Measurements from ENCODE around the gene EIF2D. TPM values are rescaled to one million over a fixed set of nuclear protein-coding genes. Genes with fewer than 3 reads are reported as not detected.

EIF2D gene
- total RNA-seq, 1 experiment from 2014 or later = 72.1 TPM

- H3K27me3 ChIP-seq = no peaks in the 10 kb centered on the region
- peak; percentile 16 for DNase-seq
Observed at GRCh38 chr1:206565995-206566394, 46.3 kb downstream of the EIF2D start.

GRCh38 chr1:206563367-206564207 lies 48.7 kb downstream of the EIF2D start:
- no peak overlapping the region for H3K4me3 ChIP-seq
- DNase-seq = no peak
- H3K9me3 ChIP-seq = no peaks in the 10 kb centered on the region

More at GRCh38 chr1:206565995-206566394, 46.3 kb downstream of the EIF2D start:
- no peaks in the 10 kb centered on the region for H3K9me3 ChIP-seq
- H3K4me3 ChIP-seq = no peak overlapping the region
- H3K36me3 ChIP-seq = no peaks in the 10 kb centered on the region

GRCh38 chr1:206560007-206560716 lies 52.1 kb downstream of the EIF2D start:
- no peaks in the 10 kb centered on the region for H3K27me3 ChIP-seq
- DNase-seq = no peak

More at GRCh38 chr1:206563367-206564207, 48.7 kb downstream of the EIF2D start:
- no peaks in the 10 kb centered on the region for H3K36me3 ChIP-seq
- no peaks in the 10 kb centered on the region for H3K27me3 ChIP-seq

GRCh38 chr1:206559672-206559995 lies 52.6 kb downstream of the EIF2D start:
- H3K27me3 ChIP-seq = no peaks in the 10 kb centered on the region

More at GRCh38 chr1:206560007-206560716, 52.1 kb downstream of the EIF2D start:
- H3K9me3 ChIP-seq = no peaks in the 10 kb centered on the region
- no peak overlapping the region for H3K4me3 ChIP-seq
- no peaks in the 10 kb centered on the region for H3K36me3 ChIP-seq

GRCh38 chr1:206558794-206559671 lies 53.2 kb downstream of the EIF2D start:
- DNase-seq = no peak
- Histone ChIP-seq H3K27me3 (no peaks in the 10 kb centered on the region), H3K36me3 (no peaks in the 10 kb centered on the region), H3K9me3 (no peaks in the 10 kb centered on the region), H3K4me3 (no peak overlapping the region)

More at GRCh38 chr1:206559672-206559995, 52.6 kb downstream of the EIF2D start:
- H3K36me3 ChIP-seq = no peaks in the 10 kb centered on the region
- no peak overlapping the region for H3K4me3 ChIP-seq
- no peak for DNase-seq
- H3K9me3 ChIP-seq = no peaks in the 10 kb centered on the region

GRCh38 chr1:206557636-206558473 lies 54.4 kb downstream of the EIF2D start:
- Histone ChIP-seq H3K4me3 (peak overlapping the region; percentile 50), H3K27me3 (no peaks in the 10 kb centered on the region), H3K9me3 (no peaks in the 10 kb centered on the region), H3K36me3 (no peaks in the 10 kb centered on the region)
- no peak for DNase-seq

GRCh38 chr1:206556750-206557635 lies 55.3 kb downstream of the EIF2D start:
- Histone ChIP-seq H3K36me3 (no peaks in the 10 kb centered on the region), H3K9me3 (no peaks in the 10 kb centered on the region), H3K4me3 (peak overlapping the region; percentile 50), H3K27me3 (no peaks in the 10 kb centered on the region)
- DNase-seq = peak; percentile 67

- Histone ChIP-seq H3K4me3 (no peak overlapping the region), H3K27me3 (no peaks in the 10 kb centered on the region), H3K9me3 (no peaks in the 10 kb centered on the region), H3K36me3 (no peaks in the 10 kb centered on the region)
- no peak for DNase-seq
Observed at GRCh38 chr1:206556047-206556749, 56.1 kb downstream of the EIF2D start.

- Histone ChIP-seq H3K9me3 (no peaks in the 10 kb centered on the region), H3K36me3 (no peaks in the 10 kb centered on the region), H3K4me3 (no peak overlapping the region), H3K27me3 (no peaks in the 10 kb centered on the region)
- DNase-seq = no peak
Observed at GRCh38 chr1:206555473-206555935, 56.8 kb downstream of the EIF2D start.

GRCh38 chr1:206554701-206555472 lies 57.4 kb downstream of the EIF2D start:
- Histone ChIP-seq H3K9me3 (no peaks in the 10 kb centered on the region), H3K36me3 (no peaks in the 10 kb centered on the region), H3K27me3 (no peaks in the 10 kb centered on the region), H3K4me3 (no peak overlapping the region)
- DNase-seq = no peak

GRCh38 chr1:206554211-206554610 lies 58.1 kb downstream of the EIF2D start:
- Histone ChIP-seq H3K4me3 (no peak overlapping the region), H3K36me3 (no peaks in the 10 kb centered on the region), H3K27me3 (no peaks in the 10 kb centered on the region), H3K9me3 (no peaks in the 10 kb centered on the region)
- DNase-seq = no peak

- H3K36me3 ChIP-seq = no peaks in the 10 kb centered on the region
- H3K4me3 ChIP-seq = no peak overlapping the region
- DNase-seq = no peak
- no peaks in the 10 kb centered on the region for H3K9me3 ChIP-seq
- H3K27me3 ChIP-seq = no peaks in the 10 kb centered on the region
Observed at GRCh38 chr1:206551986-206552326, 60.3 kb downstream of the EIF2D start.

- Histone ChIP-seq H3K27me3 (no peaks in the 10 kb centered on the region), H3K4me3 (no peak overlapping the region), H3K9me3 (no peaks in the 10 kb centered on the region), H3K36me3 (no peaks in the 10 kb centered on the region)
- DNase-seq = no peak
Observed at GRCh38 chr1:206551296-206551985, 60.8 kb downstream of the EIF2D start.

GRCh38 chr1:206550446-206550845 lies 61.8 kb downstream of the EIF2D start:
- H3K36me3 ChIP-seq = no peaks in the 10 kb centered on the region
- DNase-seq = no peak
- no peaks in the 10 kb centered on the region for H3K9me3 ChIP-seq
- H3K27me3 ChIP-seq = no peaks in the 10 kb centered on the region
- H3K4me3 ChIP-seq = no peak overlapping the region
